ENCODE results near the gene TC2N.

GRCh38 chr14:91814317-91814716 is 53.0 kb downstream of the TC2N start:
- no peak for TF ChIP-seq POLR2AphosphoS5 (IDR thresholded peaks at IDR 0.05)
- no peak for TF ChIP-seq CTCF (IDR thresholded peaks at IDR 0.05)

All from sigmoid colon (tissue), 4 donors.